IMR-90 (cell line): ENCODE data around the gene KRT72. TPM values are rescaled to one million over a fixed set of nuclear protein-coding genes. Genes with fewer than 3 reads are reported as not detected.

Source experiments
- ATAC-seq: fragments of 200-7000 bp; cut with Tn5 transposase; 2 replicates; pipeline ENCODE4 v1.9.1; 2020; ENCODE audit warnings: low read depth, mild to moderate bottlenecking, moderate library complexity
- BruUV-seq: library from RNA; stranded (reverse); fragments of 400-500 nt; replicated peaks from 2 replicates; lab custom pipeline; 2021; lab: Mats Ljungman, UMichigan
- CTCF ChIA-PET: fragments of 300-600 bp; formaldehyde crosslinking; extraction: SDS; loops from one replicate; lab custom pipeline; 2021; ENCODE audit warnings: antibody characterized with exemption; lab: Yijun Ruan, JAX
- POLR2A ChIA-PET: fragments of 300-600 bp; sonication (Branson Sonifier 250); formaldehyde crosslinking; loops from one replicate; lab custom pipeline; 2022; ENCODE audit warnings: antibody characterized with exemption; ENCODE audit not compliant: unreplicated experiment; lab: Charles Lee
- DNase-seq: peaks from one replicate; pipeline ENCODE4 v3.0.0; 2013
- H2AFZ ChIP-seq: replicated peaks from 2 replicates; pipeline ENCODE3; 2013; ENCODE audit warnings: low read length, mild to moderate bottlenecking; ENCODE audit not compliant: poor library complexity
- H2AK5ac ChIP-seq: 2 replicates; pipeline ENCODE4 v1.6.1; 2013; ENCODE audit warnings: low read depth, low read length, inconsistent platforms
- H2AK9ac ChIP-seq: replicated peaks from 2 replicates; pipeline ENCODE3; 2013; ENCODE audit warnings: mild to moderate bottlenecking, low read depth, low read length, moderate library complexity; ENCODE audit not compliant: poor library complexity
- H2BK120ac ChIP-seq: 2 replicates; pipeline ENCODE4 v1.6.1; 2013; ENCODE audit warnings: low read depth, low read length, inconsistent platforms
- H2BK15ac ChIP-seq: 3 replicates; pipeline ENCODE4 v1.6.1; 2013; ENCODE audit warnings: low read depth, low read length, inconsistent platforms
- H2BK20ac ChIP-seq: 2 replicates; pipeline ENCODE4 v1.6.1; 2013; ENCODE audit warnings: low read depth, mild to moderate bottlenecking, inconsistent platforms, low read length, moderate library complexity
- H2BK5ac ChIP-seq: 2 replicates; pipeline ENCODE4 v1.6.1; 2013; ENCODE audit warnings: mild to moderate bottlenecking, low read depth, low read length, inconsistent platforms; ENCODE audit not compliant: poor library complexity, severe bottlenecking
- H3K14ac ChIP-seq: replicated peaks from 2 replicates; pipeline ENCODE4 v1.6.1; 2013; ENCODE audit warnings: low read depth, low read length, inconsistent platforms
- H3K18ac ChIP-seq: 2 replicates; pipeline ENCODE4 v1.6.1; 2013; ENCODE audit warnings: low read depth, low read length, control low read depth
- H3K23ac ChIP-seq: 2 replicates; pipeline ENCODE4 v1.6.1; 2013; ENCODE audit warnings: low read depth, low read length, inconsistent platforms
- H3K27ac ChIP-seq: 2 replicates; pipeline ENCODE4 v1.5.1; 2013; ENCODE audit warnings: mild to moderate bottlenecking, control low read depth, low read length; ENCODE audit not compliant: insufficient read depth
- H3K27me3 ChIP-seq: 2 replicates; pipeline ENCODE4 v1.6.1; 2013; ENCODE audit warnings: low read length; ENCODE audit not compliant: control insufficient read depth, insufficient read depth
- H3K36me3 ChIP-seq: 2 replicates; pipeline ENCODE4 v1.6.1; 2013; ENCODE audit warnings: low read length, mixed read lengths; ENCODE audit not compliant: control insufficient read depth, insufficient read depth
- H3K4ac ChIP-seq: 2 replicates; pipeline ENCODE4 v1.6.1; 2013; ENCODE audit warnings: low read depth, low read length, inconsistent platforms
- H3K4me1 ChIP-seq: 2 replicates; pipeline ENCODE4 v1.6.1; 2013; ENCODE audit warnings: low read length, mixed read lengths; ENCODE audit not compliant: control insufficient read depth, insufficient read depth
- H3K4me2 ChIP-seq: 2 replicates; pipeline ENCODE4 v1.6.1; 2013; ENCODE audit warnings: low read depth, mild to moderate bottlenecking, control low read depth, low read length, moderate library complexity
- H3K4me3 ChIP-seq: 2 replicates; pipeline ENCODE4 v1.5.1; 2013; ENCODE audit warnings: low read depth, mild to moderate bottlenecking, control low read depth, low read length, moderate library complexity; ENCODE audit not compliant: insufficient read depth
- H3K56ac ChIP-seq: 2 replicates; pipeline ENCODE4 v1.6.1; 2013; ENCODE audit warnings: low read length, inconsistent platforms; ENCODE audit not compliant: insufficient read depth; ENCODE audit errors: extremely low read depth
- H3K79me1 ChIP-seq, 2 experiments: 2 replicates each; pipeline ENCODE4 v1.6.1; 2013; ENCODE audit warnings: low read length in 2 of 2, inconsistent platforms in 1 of 2, low read depth in 1 of 2
- H3K9ac ChIP-seq: 2 replicates; pipeline ENCODE4 v1.6.1; 2013; ENCODE audit warnings: low read depth, low read length, control low read depth
- H3K9me1 ChIP-seq: 2 replicates; pipeline ENCODE4 v1.6.1; 2013; ENCODE audit warnings: low read length, inconsistent platforms; ENCODE audit not compliant: insufficient read depth
- H3K9me3 ChIP-seq: 2 replicates; pipeline ENCODE4 v1.6.1; 2013; ENCODE audit warnings: low read length; ENCODE audit not compliant: control insufficient read depth, insufficient read depth
- H4K20me1 ChIP-seq: 2 replicates; pipeline ENCODE4 v1.6.1; 2013; ENCODE audit warnings: low read length, inconsistent platforms; ENCODE audit not compliant: insufficient read depth
- H4K5ac ChIP-seq: 2 replicates; pipeline ENCODE4 v1.6.1; 2013; ENCODE audit warnings: mild to moderate bottlenecking, low read depth, low read length, control low read depth
- H4K8ac ChIP-seq, 2 experiments: 2 replicates each; pipeline ENCODE4 v1.6.1; 2013; ENCODE audit warnings: low read depth in 2 of 2, low read length in 2 of 2, control low read depth in 1 of 2, inconsistent platforms in 1 of 2
- H4K91ac ChIP-seq: 2 replicates; pipeline ENCODE4 v1.6.1; 2013; ENCODE audit warnings: low read depth, low read length, inconsistent platforms; ENCODE audit not compliant: insufficient read depth
- MXI1 ChIP-seq: IDR thresholded peaks from 2 replicates; pipeline ENCODE4 v1.6.1; 2012; ENCODE audit warnings: low read depth, mild to moderate bottlenecking, low read length, moderate library complexity, borderline replicate concordance
- WGBS, 2 experiments: methylation state at CpG; one replicate each; pipeline versions ENCODE4 v1.1.5 to v1.1.7; 2013; ENCODE audit warnings: missing lambda C conversion rate in 2 of 2; ENCODE audit not compliant: insufficient read length in 1 of 2; ENCODE audit errors: extremely low coverage in 2 of 2; 5-methylcytosine and 5-hydroxymethylcytosine counted together
- dilution Hi-C: fragments of 300-500 bp; cut with HindIII; formaldehyde crosslinking; loops from one replicate; pipeline ENCODE4 v1.14.3; 2018; ENCODE audit warnings: low sequenced_read_pairs; ENCODE audit not compliant: unreplicated experiment
- in situ Hi-C: fragments of 300-500 bp; cut with MboI; formaldehyde crosslinking; loops from 3 replicates; pipeline ENCODE4 v1.14.3; 2019; ENCODE audit warnings: low sequenced_read_pairs, inconsistent platforms, mixed read lengths
- intact Hi-C: fragments of 100-400 bp; cut with micrococcal nuclease; formaldehyde crosslinking; loops from 2 replicates; pipeline ENCODE4 v1.10.0; 2022
- polyA plus RNA-seq, 3 experiments: library from polyadenylated mRNA; depleted of rRNA; stranded (reverse); fragments of >200 nt; gene quantifications; 2 replicates each; pipeline ENCODE4 v1.2.3, GENCODE V29; 2012; ENCODE audit warnings: low replicate concordance in 1 of 3
- total RNA-seq: library from RNA; depleted of rRNA; stranded (reverse); fragments of >200 nt; gene quantifications from 2 replicates; pipeline ENCODE4 v1.2.3, GENCODE V29; 2012

The KRT72 gene
- total and polyA plus RNA-seq, 2 of the 4 experiments (the other 2 are of a cell fraction), result not detected

DNA sequence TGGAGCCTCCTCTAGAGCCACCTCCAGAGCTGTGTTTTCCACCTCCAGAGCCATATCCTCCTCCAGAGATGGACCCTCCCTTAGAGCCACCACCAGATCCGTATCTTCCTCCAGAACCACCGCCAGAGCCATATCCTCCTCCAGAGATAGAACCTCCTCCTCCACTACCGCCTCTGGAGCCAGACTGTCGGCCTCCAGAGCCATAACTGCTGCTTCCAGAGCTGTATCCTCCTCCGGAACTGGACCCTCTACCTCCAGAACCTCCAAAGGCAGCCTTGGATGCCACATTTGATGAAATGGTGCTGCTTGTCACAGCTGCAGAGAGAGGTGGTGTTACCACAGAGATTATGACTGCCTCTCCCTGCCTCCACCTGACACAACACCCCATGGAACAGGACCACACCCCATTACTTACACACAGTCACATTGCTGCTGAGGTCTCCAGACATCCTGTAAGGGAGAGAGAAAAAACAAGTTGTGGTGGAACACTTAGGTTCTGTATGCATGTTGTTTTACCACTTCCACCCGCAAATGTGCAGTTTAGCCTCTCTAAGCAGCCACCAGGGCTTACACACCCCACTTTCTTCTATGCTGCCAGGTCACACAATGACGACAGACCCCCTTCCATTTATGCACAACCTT is 44.0 kb upstream of the KRT72 start:
- dilution Hi-C loops, result no loop called here
- no peak overlapping the region for H2AK9ac ChIP-seq
- no peak overlapping the region for H3K4me2 ChIP-seq
- H3K9me1 ChIP-seq, result no peaks in the 10 kb centered on the region
- BruUV-seq, result no TSS peak
- peaks cover 35% of the 10 kb centered on the region for H3K27me3 ChIP-seq
- DNase-seq (no peak), ATAC-seq (no peak)
- no peak overlapping the region for H3K4me3 ChIP-seq
- no peaks in the 10 kb centered on the region for H4K20me1 ChIP-seq
- TF ChIP-seq MXI1, result no peak
- no peak overlapping the region for H3K23ac ChIP-seq
- no peak overlapping the region for H3K4ac ChIP-seq
- H4K5ac ChIP-seq, result no peak overlapping the region
- in situ Hi-C loops, result no loop called here
- no peak overlapping the region for H2AFZ ChIP-seq
- H4K91ac ChIP-seq, result no peak overlapping the region
- H3K18ac ChIP-seq, result no peak overlapping the region
- ChIA-PET POLR2A (no interaction called here), CTCF (no interaction called here)
- no peak overlapping the region for H2BK20ac ChIP-seq
- no peak overlapping the region for H3K9ac ChIP-seq
- no peak overlapping the region for H4K8ac ChIP-seq
- WGBS, 2 experiments, result 35% methylated on average over 2 of the region's 7 CpGs; no CpG with 5 or more reads in 1 of the 2 experiments
- intact Hi-C loops, result no loop called here
- no peaks in the 10 kb centered on the region for H3K36me3 ChIP-seq
- H3K14ac ChIP-seq, result no peak overlapping the region
- no peak overlapping the region for H3K27ac ChIP-seq
- H2BK120ac ChIP-seq, result no peak overlapping the region
- H3K4me1 ChIP-seq, result no peaks in the 10 kb centered on the region
- no peak overlapping the region for H2AK5ac ChIP-seq
- H3K56ac ChIP-seq, result no peak overlapping the region
- H2BK15ac ChIP-seq, result no peak overlapping the region
- no peaks in the 10 kb centered on the region for H3K79me1 ChIP-seq
- H2BK5ac ChIP-seq, result no peak overlapping the region
- no peaks in the 10 kb centered on the region for H3K9me3 ChIP-seq
